ENCODE results near the gene GNAZ.

DNA sequence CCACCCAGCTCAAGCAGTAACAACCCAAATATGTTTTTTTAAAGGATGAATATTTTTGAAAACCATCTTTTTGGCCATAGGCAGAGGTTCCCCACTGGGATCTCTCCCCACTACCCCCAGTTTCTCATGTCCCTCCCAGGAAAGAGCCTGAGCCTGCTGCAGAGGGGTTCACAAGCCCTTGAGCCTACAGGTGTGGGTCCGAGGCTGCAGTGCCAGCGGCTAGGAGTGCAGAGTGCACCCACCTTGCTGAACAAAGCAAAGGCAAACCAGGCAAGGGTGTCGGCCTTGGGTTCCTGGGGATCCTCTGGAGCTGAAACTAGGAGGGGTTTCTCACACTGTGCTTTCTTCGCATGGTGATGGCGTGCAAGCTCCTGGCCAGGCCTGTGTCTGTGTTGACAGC lies 35.0 kb downstream of the GNAZ start:
- TF ChIP-seq SP1 (IDR thresholded peaks at IDR 0.05) (no peak), BHLHE40 (IDR thresholded peaks at IDR 0.05; ENCODE audit: borderline replicate concordance) (no peak), FOXM1 (IDR thresholded peaks at IDR 0.05; ENCODE audit: borderline replicate concordance) (no peak), CTBP1 (IDR thresholded peaks at IDR 0.05; ENCODE audit: borderline replicate concordance) (no peak), HDGF (IDR thresholded peaks at IDR 0.05; ENCODE audit: borderline replicate concordance) (no peak), FOXK2 (IDR thresholded peaks at IDR 0.05) (no peak), TARDBP (IDR thresholded peaks at IDR 0.05) (no peak), L3MBTL2 (conservative IDR thresholded peaks at IDR 0.05) (no peak), ELF4 (IDR thresholded peaks at IDR 0.05) (no peak), FOXA1 (IDR thresholded peaks at IDR 0.05) (no peak), NFRKB (IDR thresholded peaks at IDR 0.05) (no peak)
- TF ChIP-seq, protein P1, sequence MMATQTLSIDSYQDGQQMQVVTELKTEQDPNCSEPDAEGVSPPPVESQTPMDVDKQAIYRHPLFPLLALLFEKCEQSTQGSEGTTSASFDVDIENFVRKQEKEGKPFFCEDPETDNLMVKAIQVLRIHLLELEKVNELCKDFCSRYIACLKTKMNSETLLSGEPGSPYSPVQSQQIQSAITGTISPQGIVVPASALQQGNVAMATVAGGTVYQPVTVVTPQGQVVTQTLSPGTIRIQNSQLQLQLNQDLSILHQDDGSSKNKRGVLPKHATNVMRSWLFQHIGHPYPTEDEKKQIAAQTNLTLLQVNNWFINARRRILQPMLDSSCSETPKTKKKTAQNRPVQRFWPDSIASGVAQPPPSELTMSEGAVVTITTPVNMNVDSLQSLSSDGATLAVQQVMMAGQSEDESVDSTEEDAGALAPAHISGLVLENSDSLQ (IDR thresholded peaks at IDR 0.05), result no peak

Data from HEK293T (cell line).